ENCODE measurements around the gene DPP6. TPM values are rescaled to one million over a fixed set of nuclear protein-coding genes. Genes with fewer than 3 reads are reported as not detected.

DPP6 gene
- total and polyA plus RNA-seq, 2 of the 8 experiments (the other 6 are each of a cell fraction or from before 2014, with no cell fraction given), result 4.7 to 6.8 TPM

DNA sequence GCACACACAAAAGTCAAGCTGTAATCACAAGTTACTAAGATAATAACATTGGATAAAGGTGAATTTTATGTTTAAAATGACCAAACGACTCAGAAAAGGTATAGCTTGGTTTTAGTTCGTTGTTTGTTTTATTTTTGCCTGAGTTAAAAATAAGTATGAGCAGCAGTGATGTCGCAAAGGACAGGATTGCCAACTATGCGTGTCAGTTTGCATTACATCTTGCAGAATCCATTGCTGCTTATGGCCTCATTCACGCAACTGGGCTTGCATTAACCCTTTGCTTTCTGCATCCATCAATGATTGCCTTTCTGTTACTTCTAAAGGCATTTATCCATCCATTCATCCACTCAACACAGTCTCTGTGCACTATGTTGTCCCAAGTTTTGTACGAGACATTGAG, 389.6 kb downstream of the DPP6 start:
- TF ChIP-seq, protein P1, sequence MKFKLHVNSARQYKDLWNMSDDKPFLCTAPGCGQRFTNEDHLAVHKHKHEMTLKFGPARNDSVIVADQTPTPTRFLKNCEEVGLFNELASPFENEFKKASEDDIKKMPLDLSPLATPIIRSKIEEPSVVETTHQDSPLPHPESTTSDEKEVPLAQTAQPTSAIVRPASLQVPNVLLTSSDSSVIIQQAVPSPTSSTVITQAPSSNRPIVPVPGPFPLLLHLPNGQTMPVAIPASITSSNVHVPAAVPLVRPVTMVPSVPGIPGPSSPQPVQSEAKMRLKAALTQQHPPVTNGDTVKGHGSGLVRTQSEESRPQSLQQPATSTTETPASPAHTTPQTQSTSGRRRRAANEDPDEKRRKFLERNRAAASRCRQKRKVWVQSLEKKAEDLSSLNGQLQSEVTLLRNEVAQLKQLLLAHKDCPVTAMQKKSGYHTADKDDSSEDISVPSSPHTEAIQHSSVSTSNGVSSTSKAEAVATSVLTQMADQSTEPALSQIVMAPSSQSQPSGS (IDR thresholded peaks at IDR 0.05; ENCODE audit: low read length), result no peak
- Histone ChIP-seq H3K79me1 (ENCODE audit: low read depth, low read length) (no peaks in the 10 kb centered on the region), H2BK20ac (ENCODE audit: low read length) (no peak overlapping the region), H4K8ac (ENCODE audit: extremely low read depth, insufficient read depth, low read length) (no peak overlapping the region), H3K18ac (ENCODE audit: extremely low read depth, low read length) (no peak overlapping the region), H3K4ac (replicated peaks; ENCODE audit: insufficient read length, low read depth, low read length) (no peak overlapping the region), H2BK12ac (ENCODE audit: low read depth, low read length) (no peak overlapping the region), H3K14ac (ENCODE audit: insufficient read length) (no peak overlapping the region), H4K5ac (ENCODE audit: insufficient read length, low read depth, low read length) (no peak overlapping the region), H3K23ac (ENCODE audit: insufficient read length) (no peak overlapping the region), H2AK5ac (ENCODE audit: low read depth, low read length) (no peak overlapping the region), H4K91ac (replicated peaks; ENCODE audit: insufficient read length, low read length) (no peak overlapping the region), H3K4me1 (replicated peaks in 1 of 4; ENCODE audit: control insufficient read depth in 3 of 4, insufficient read depth in 4 of 4, low read length in 3 of 4) (peaks cover 0 to 3% (median 0%) of the 10 kb centered on the region in 4 experiments; a peak in 2 of 7 replicates), H3K56ac (replicated peaks; ENCODE audit: insufficient read length, low read depth, low read length) (no peak overlapping the region), H2BK15ac (ENCODE audit: low read length) (no peak overlapping the region), H2BK5ac (ENCODE audit: low read depth, low read length) (no peak overlapping the region), H3K79me2 (ENCODE audit: control insufficient read depth in 1 of 2, insufficient read depth in 2 of 2, low read length in 2 of 2) (no peaks in the 10 kb centered on the region), H4K20me1 (replicated peaks in 1 of 2; ENCODE audit: control insufficient read depth in 1 of 2, insufficient read depth in 2 of 2, low read length in 2 of 2) (no peaks in the 10 kb centered on the region), H2BK120ac (replicated peaks; ENCODE audit: low read depth, low read length) (no peak overlapping the region), H3K4me3 (ENCODE audit: extremely low read depth in 1 of 4, insufficient read depth in 2 of 4, low read depth in 3 of 4, low read length in 4 of 4) (no peak overlapping the region), H3K9ac (replicated peaks in 1 of 4; ENCODE audit: extremely low read depth in 1 of 4, low read depth in 3 of 4, low read length in 3 of 4) (no peak overlapping the region), H3K27me3 (replicated peaks in 1 of 4; ENCODE audit: control insufficient read depth in 3 of 4, extremely low read depth in 1 of 4, insufficient read depth in 3 of 4, low read length in 3 of 4) (no peaks in the 10 kb centered on the region), H3K36me3 (ENCODE audit: control insufficient read depth in 2 of 4, insufficient read depth in 4 of 4, low read length in 3 of 4) (no peaks in the 10 kb centered on the region), H3K23me2 (ENCODE audit: low read depth, low read length) (peaks cover 3% of the 10 kb centered on the region; the same call in 1 of the 2 replicates), H2AFZ (ENCODE audit: low read length) (no peak overlapping the region), H3K9me3 (ENCODE audit: insufficient read depth in 2 of 2, low read depth in 1 of 2, low read length in 1 of 2) (no peaks in the 10 kb centered on the region; a peak in 1 of 4 replicates), H3K4me2 (ENCODE audit: insufficient read depth in 1 of 2, low read depth in 2 of 2, low read length in 2 of 2) (no peak overlapping the region), H3K27ac (ENCODE audit: low read depth, low read length) (no peak overlapping the region)
- CTCF ChIA-PET (ENCODE audit: partially characterized antibody), result interaction anchor here (1.9 kb wide), 1 partner anchor 63 kb away, joined by 5 read pairs; no protein-coding TSS in a partner anchor
- no peak for FAIRE-seq
- POLR2A ChIA-PET (ENCODE audit: partially characterized antibody), result no interaction called here
- no peak for DNase-seq (ENCODE audit: low read depth in 1 of 2, low spot score in 2 of 2)
- WGBS, 2 experiments (ENCODE audit: extremely low coverage in 1 of 2, insufficient coverage in 1 of 2, insufficient read length in 1 of 2, insufficient replicate concordance in 2 of 2, low coverage in 1 of 2, low lambda C conversion rate in 2 of 2, missing lambda C conversion rate in 1 of 2), result 81% methylated on average over 6 of the region's 6 CpGs; no CpG with 5 or more reads in 1 of the 2 experiments
